ENCODE data around the gene DYNC2H1. TPM values are rescaled to one million over a fixed set of nuclear protein-coding genes. Genes with fewer than 3 reads are reported as not detected.

DYNC2H1 gene
- total RNA-seq, 4 donors from 2014 or later, result 4.7 to 14.0 (median 8.1) TPM

- no peak for DNase-seq
- TF ChIP-seq CTCF (IDR thresholded peaks at IDR 0.05) (no peak), POLR2A (IDR thresholded peaks at IDR 0.05) (no peak)
- Histone ChIP-seq H3K9me3 (no peaks in the 10 kb centered on the region), H3K27ac (no peak overlapping the region), H3K27me3 (no peaks in the 10 kb centered on the region), H3K36me3 (no peaks in the 10 kb centered on the region), H3K4me1 (no peaks in the 10 kb centered on the region), H3K4me3 (no peak overlapping the region)
Observed at GRCh38 chr11:103488579-103488978, 379.4 kb downstream of the DYNC2H1 start.

- Histone ChIP-seq H3K9me3 (no peaks in the 10 kb centered on the region), H3K27ac (no peak overlapping the region), H3K36me3 (no peaks in the 10 kb centered on the region), H3K4me1 (no peaks in the 10 kb centered on the region), H3K4me3 (no peak overlapping the region), H3K27me3 (no peaks in the 10 kb centered on the region)
- DNase-seq, result no peak
- TF ChIP-seq CTCF (IDR thresholded peaks at IDR 0.05) (no peak), POLR2A (IDR thresholded peaks at IDR 0.05) (no peak)
Observed at GRCh38 chr11:103491777-103492176, 382.6 kb downstream of the DYNC2H1 start.

GRCh38 chr11:103494491-103494890 lies 385.3 kb downstream of the DYNC2H1 start:
- no peaks in the 10 kb centered on the region for H3K4me1 ChIP-seq
- TF ChIP-seq CTCF (IDR thresholded peaks at IDR 0.05), result no peak
- no peak overlapping the region for H3K27ac ChIP-seq
- no peaks in the 10 kb centered on the region for H3K27me3 ChIP-seq
- no peaks in the 10 kb centered on the region for H3K9me3 ChIP-seq
- H3K36me3 ChIP-seq, result no peaks in the 10 kb centered on the region
- DNase-seq, result no peak
- no peak overlapping the region for H3K4me3 ChIP-seq

- DNase-seq, result no peak
- Histone ChIP-seq H3K9me3 (no peaks in the 10 kb centered on the region), H3K27me3 (no peaks in the 10 kb centered on the region), H3K4me3 (no peak overlapping the region), H3K27ac (no peak overlapping the region), H3K4me1 (no peaks in the 10 kb centered on the region), H3K36me3 (no peaks in the 10 kb centered on the region)
- TF ChIP-seq CTCF (IDR thresholded peaks at IDR 0.05) (no peak), POLR2A (IDR thresholded peaks at IDR 0.05) (no peak)
Observed at GRCh38 chr11:103497268-103497667, 388.0 kb downstream of the DYNC2H1 start.

- Histone ChIP-seq H3K27me3 (no peaks in the 10 kb centered on the region), H3K4me3 (no peak overlapping the region), H3K9me3 (no peaks in the 10 kb centered on the region), H3K4me1 (no peaks in the 10 kb centered on the region), H3K36me3 (no peaks in the 10 kb centered on the region), H3K27ac (no peak overlapping the region)
- no peak for DNase-seq
- TF ChIP-seq POLR2A (IDR thresholded peaks at IDR 0.05) (no peak), CTCF (IDR thresholded peaks at IDR 0.05) (no peak)
Observed at GRCh38 chr11:103499710-103500340, 390.6 kb downstream of the DYNC2H1 start.

GRCh38 chr11:103515283-103515682 lies 406.1 kb downstream of the DYNC2H1 start:
- TF ChIP-seq POLR2A (IDR thresholded peaks at IDR 0.05) (no peak), CTCF (IDR thresholded peaks at IDR 0.05) (no peak)
- no peaks in the 10 kb centered on the region for H3K27me3 ChIP-seq
- DNase-seq, result no peak
- H3K27ac ChIP-seq, result no peak overlapping the region
- no peaks in the 10 kb centered on the region for H3K4me1 ChIP-seq
- no peaks in the 10 kb centered on the region for H3K36me3 ChIP-seq
- no peaks in the 10 kb centered on the region for H3K9me3 ChIP-seq
- H3K4me3 ChIP-seq, result no peak overlapping the region

Data from Peyer's patch (tissue), 4 donors.